Measurements from ENCODE around the gene AGL. TPM values are rescaled to one million over a fixed set of nuclear protein-coding genes. Genes with fewer than 3 reads are reported as not detected.
"Not testable (repeated sequence)": the region's sequence is repeated elsewhere in the genome, so short reads cannot be mapped to it uniquely, and the experiment has no call there.

The AGL gene
- total and polyA plus RNA-seq, 9 donors, result 101 to 280 (median 194) TPM

DNA sequence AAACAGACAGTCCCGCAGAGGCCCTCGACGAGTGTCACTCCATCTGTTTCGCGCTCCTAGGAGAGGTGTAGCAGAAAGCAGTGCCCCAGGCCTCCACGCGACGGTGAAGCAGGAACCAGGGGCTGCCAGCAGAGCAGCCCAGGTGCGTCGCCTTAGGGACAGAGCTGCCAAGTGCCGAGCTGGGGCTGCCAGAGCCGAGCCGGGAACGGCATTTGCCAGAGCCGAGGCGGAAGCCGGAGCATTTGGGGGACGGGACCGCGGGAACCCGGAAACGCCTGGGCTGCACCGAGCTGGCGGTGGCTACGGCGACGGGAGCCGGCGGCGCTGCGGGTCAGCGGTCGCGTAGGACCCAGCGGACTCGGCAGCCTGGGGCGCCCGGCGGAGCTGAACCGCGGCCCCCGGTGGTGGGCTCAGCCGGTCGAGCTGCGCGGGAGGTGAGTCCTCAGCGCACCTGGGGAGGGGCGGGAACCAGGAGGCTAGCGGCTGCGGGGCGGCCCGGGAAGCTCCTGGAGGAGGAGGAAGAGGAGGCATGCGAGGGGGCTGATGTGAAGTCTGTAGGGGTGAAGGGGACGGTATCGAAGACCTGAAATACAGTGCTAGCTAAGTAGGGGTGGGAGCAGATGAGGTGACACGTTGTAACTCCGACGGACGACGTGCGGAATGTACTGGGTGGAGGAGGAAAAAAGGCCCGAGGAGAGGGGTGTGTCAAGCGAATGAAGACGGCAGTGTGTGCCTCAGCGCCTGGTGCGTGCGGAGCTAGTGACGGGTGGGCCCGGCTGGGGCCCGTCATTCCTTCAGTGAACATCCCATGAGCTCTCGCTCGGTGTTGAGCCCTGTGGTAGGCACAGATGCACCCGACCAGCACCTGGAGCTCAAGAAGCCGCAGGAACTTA lies 119.8 kb downstream of the AGL start, which contains the start of gene SLC35A3:
Gene SLC35A3, plus strand, starts transcription at position 268 of the 893 bp plus-strand sequence. CDS start 23,559 bp downstream, outside the sequence.
- Histone ChIP-seq H3K9me3 (replicated peaks; ENCODE audit: control insufficient read depth, low read depth, low read length) (no peaks in the 10 kb centered on the region), H3K36me3 (ENCODE audit: control insufficient read depth, insufficient read depth, low read length) (no peaks in the 10 kb centered on the region), H3K27me3 (ENCODE audit: control insufficient read depth, insufficient read depth, low read length) (no peaks in the 10 kb centered on the region), H3K4me1 (ENCODE audit: control insufficient read depth, insufficient read depth, low read length) (peaks cover 5% of the 10 kb centered on the region), H3K4me3 (ENCODE audit: low read length) (peak within 1 kb of the TSS; percentile 81), H3K27ac (ENCODE audit: low read length) (peak within 1 kb of the TSS; percentile 76)
- DNase-seq, result peak; percentile 81
- WGBS (ENCODE audit: insufficient coverage), result under 1% methylated on average over 71 of the region's 74 CpGs

DNA sequence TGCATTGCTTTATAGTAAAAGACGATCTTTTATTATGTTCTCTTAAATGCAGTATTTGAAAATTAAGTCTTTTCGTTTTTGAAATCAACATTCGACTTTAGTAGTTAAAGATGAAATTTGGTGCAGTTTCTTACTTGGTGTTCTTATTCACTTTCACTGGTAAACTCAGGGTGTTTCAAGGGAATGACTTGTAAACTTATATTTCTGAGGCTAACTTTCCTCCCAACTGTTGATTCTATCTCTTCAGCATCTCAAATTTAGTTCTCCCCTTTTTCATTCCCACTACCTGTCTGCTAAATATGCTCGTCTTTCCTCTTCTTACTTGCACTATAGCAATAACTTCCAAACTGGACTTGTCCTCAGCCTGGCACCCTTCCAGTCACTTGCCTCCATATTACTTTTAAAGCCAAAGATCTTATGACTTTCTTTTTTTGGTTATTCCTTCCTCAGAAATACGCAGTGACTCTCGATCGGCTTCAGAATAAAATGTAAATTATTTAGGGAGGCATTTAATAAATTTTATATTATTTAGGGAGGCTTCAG lies 120.6 kb downstream of the AGL start:
- no peak overlapping the region for H3K27ac ChIP-seq (ENCODE audit: low read length)
- DNase-seq, result no peak
- no peaks in the 10 kb centered on the region for H3K27me3 ChIP-seq (ENCODE audit: control insufficient read depth, insufficient read depth, low read length)
- peak overlapping the region; percentile 81 for H3K4me3 ChIP-seq (ENCODE audit: low read length)
- no peaks in the 10 kb centered on the region for H3K9me3 ChIP-seq (replicated peaks; ENCODE audit: control insufficient read depth, low read depth, low read length)
- WGBS (ENCODE audit: insufficient coverage), result 43% methylated on average over 1 of the region's 7 CpGs
- peaks cover 5% of the 10 kb centered on the region for H3K4me1 ChIP-seq (ENCODE audit: control insufficient read depth, insufficient read depth, low read length)
- no peaks in the 10 kb centered on the region for H3K36me3 ChIP-seq (ENCODE audit: control insufficient read depth, insufficient read depth, low read length)

DNA sequence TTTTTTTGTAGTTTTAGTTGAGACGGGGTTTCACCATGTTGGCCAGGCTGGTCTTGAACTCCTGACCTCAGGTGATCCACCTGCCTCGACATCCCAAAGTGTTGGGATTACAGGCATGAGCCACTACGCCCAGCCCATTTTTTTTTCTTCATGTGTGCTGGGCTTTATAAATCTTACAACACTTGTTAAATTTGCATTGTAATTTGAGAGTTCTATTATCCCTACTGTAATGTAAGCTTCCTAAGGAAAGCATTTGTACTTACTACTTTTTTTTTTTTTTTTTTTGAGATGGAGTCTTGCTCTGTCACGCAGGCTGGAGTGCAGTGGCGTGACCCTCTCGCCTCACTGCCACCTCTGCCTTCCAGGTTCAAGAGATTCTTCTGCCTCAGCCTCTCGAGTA lies 121.9 kb downstream of the AGL start:
- H3K4me3 ChIP-seq (ENCODE audit: low read length); H3K27me3 ChIP-seq (ENCODE audit: control insufficient read depth, insufficient read depth, low read length); H3K9me3 ChIP-seq (replicated peaks; ENCODE audit: control insufficient read depth, low read depth, low read length); H3K4me1 ChIP-seq (ENCODE audit: control insufficient read depth, insufficient read depth, low read length); H3K36me3 ChIP-seq (ENCODE audit: control insufficient read depth, insufficient read depth, low read length); DNase-seq; H3K27ac ChIP-seq (ENCODE audit: low read length): not testable (repeated sequence)
- 80% methylated on average over 1 of the region's 7 CpGs for WGBS (ENCODE audit: insufficient coverage)

Other genes with a start within 250 kb of the AGL start
- gene PALMD, start 204.2 kb upstream of the AGL start, total RNA-seq, result 95.8 TPM
- 100 to 1,000 TPM in 1 of 8 donors, 10 to 100 TPM in 7; 75.7 to 104 (median 93.1) TPM for gene PALMD, start 204.2 kb upstream of the AGL start, polyA plus RNA-seq (ENCODE audit: insufficient read depth in 1 of 8, insufficient read length in 8 of 8, low replicate concordance in 1 of 8)
- gene FRRS1, start 83.7 kb upstream of the AGL start, total RNA-seq, result 4.8 TPM
- gene FRRS1, start 83.7 kb upstream of the AGL start, polyA plus RNA-seq (ENCODE audit: insufficient read depth in 1 of 8, insufficient read length in 8 of 8, low replicate concordance in 1 of 8), result 1 to 10 TPM; 2.5 to 6.5 (median 3.6) TPM
- 13.4 TPM for gene SLC35A3, start 119.6 kb downstream of the AGL start, total RNA-seq
- gene SLC35A3, start 119.6 kb downstream of the AGL start, polyA plus RNA-seq (ENCODE audit: insufficient read depth in 1 of 8, insufficient read length in 8 of 8, low replicate concordance in 1 of 8), result 10 to 100 TPM in 5 of 8 donors, 1 to 10 TPM in 3; 8.7 to 17.7 (median 12.1) TPM